22Rv1 (cell line): ENCODE measurements around the gene ZDHHC21.

Experiments
- H3K27ac ChIP-seq: fragments of 450-650 bp; 2 replicates; pipeline ENCODE4 v1.5.1; 2017
- ZFX ChIP-seq: fragments of 450-650 bp; IDR thresholded peaks from 2 replicates; pipeline ENCODE4 v1.6.1; 2017; ENCODE audit warnings: antibody characterized with exemption, borderline replicate concordance
- TF ChIP-seq, protein P1 (sequence below): fragments of 450-650 bp; IDR thresholded peaks from 2 replicates; pipeline ENCODE4 v1.5.1; 2017; ENCODE audit warnings: mild to moderate bottlenecking

ZDHHC21 gene, protein sequence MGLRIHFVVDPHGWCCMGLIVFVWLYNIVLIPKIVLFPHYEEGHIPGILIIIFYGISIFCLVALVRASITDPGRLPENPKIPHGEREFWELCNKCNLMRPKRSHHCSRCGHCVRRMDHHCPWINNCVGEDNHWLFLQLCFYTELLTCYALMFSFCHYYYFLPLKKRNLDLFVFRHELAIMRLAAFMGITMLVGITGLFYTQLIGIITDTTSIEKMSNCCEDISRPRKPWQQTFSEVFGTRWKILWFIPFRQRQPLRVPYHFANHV

DNA sequence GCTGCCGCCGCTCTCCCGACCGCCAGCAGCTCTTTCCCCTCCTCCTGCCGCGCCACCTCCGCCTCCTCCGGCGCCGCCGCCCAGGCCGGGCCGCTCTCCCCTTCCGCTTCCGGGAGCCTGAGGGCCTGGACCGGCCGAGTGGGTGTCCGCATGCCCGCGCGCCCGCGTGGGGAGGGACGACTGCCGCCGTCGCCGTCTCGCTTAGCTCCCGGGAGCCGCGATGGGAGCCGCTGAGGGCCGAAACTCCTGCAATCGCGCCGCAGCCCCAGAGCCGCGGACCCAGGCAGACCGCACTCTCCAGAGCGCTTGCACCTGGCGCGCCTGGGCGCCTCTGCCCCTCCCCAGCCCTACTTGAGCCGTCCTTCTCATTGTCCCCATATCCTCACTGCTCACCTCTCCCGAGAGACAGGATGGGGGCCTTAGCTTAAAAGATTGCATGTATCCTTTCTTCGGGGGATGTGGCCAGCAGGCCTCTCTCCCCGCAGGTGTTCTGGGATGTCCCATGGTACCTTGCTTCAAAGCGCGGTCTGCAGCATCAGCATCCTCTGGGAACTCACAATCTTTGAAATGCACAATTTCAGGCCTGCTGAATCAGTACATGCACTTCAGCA, at the start of gene ZDHHC21:
Gene ZDHHC21, minus strand, starts transcription at position 182 of the 611 bp plus-strand sequence. CDS start 19,092 bp downstream, outside the sequence.
- H3K27ac ChIP-seq = peak within 1 kb of the TSS; percentile 77
- TF ChIP-seq, protein P1, sequence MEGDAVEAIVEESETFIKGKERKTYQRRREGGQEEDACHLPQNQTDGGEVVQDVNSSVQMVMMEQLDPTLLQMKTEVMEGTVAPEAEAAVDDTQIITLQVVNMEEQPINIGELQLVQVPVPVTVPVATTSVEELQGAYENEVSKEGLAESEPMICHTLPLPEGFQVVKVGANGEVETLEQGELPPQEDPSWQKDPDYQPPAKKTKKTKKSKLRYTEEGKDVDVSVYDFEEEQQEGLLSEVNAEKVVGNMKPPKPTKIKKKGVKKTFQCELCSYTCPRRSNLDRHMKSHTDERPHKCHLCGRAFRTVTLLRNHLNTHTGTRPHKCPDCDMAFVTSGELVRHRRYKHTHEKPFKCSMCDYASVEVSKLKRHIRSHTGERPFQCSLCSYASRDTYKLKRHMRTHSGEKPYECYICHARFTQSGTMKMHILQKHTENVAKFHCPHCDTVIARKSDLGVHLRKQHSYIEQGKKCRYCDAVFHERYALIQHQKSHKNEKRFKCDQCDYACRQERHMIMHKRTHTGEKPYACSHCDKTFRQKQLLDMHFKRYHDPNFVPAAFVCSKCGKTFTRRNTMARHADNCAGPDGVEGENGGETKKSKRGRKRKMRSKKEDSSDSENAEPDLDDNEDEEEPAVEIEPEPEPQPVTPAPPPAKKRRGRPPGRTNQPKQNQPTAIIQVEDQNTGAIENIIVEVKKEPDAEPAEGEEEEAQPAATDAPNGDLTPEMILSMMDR = no peak; the same call in 1 of the 2 replicates
- no peak for TF ChIP-seq ZFX

DNA sequence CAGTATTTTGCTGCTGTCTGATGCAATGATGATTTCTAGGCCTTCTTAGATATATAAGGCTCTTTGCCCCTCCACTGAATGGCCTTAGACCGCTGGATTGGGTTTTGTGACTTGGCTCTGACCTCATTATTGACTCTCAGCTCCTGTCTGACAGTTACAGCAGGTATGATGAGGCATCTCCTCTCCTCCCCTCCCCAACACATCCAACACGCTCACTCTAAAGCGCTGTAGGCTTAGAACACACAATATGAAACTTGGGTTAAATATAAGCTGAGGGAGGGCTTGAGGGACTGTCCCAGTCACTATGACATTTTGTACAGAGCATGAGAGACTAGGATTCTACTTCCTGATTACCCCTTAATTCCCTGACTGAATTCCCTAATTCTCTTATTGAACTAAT, 48.1 kb upstream of the ZDHHC21 start:
- no peak overlapping the region for H3K27ac ChIP-seq
- TF ChIP-seq ZFX = no peak
- TF ChIP-seq, protein P1 = no peak

DNA sequence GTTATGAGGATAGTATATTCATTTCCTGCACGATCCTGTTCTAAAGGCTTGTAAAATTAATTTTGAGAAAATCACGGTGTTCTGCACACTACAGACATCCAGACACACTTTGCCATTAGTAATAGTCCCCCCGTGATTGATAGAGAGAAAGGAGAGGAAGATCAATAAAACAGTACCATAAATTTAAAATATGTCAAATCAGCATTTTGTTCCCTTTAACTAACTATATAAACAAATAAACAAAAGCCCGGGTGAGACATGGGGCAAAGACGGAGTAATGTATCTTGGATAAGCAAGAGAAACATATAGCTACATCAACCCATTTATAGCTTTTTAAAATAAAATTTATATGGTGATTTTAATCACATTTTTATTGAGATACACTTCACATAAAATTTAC, 39.9 kb upstream of the ZDHHC21 start:
- TF ChIP-seq ZFX = no peak
- TF ChIP-seq, protein P1 = no peak
- H3K27ac ChIP-seq = no peak overlapping the region

DNA sequence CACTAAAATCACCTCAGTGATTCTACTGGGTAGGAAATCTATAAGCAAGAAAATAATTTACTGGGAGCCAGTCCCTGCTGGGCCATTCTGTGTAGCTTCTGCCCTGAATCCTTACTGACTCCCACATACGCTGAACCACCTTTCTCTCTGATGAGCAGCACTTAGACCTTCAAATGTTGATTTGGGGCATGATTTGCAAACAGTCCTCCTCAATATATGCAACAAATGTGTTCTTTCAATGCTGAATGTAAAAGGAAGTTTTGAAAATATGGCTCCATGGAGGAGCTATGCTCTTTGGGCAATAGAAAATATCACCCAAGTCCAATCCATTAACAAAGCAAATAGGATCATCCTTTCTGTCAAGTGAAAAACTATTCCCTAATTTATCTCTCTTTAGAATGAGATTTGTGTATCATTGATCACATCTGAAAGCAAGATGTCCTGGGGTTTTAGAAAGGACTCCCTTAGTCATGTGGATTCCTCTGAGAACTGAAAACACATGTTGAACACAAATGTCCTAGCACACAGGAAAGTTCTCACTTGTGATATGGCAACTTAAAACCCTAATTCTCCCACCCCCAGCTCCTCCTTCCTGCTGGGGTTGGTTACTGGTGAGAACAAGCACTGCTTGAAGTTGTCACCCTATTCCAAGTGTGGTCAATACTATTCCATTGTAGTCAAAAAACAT, 38.2 kb upstream of the ZDHHC21 start:
- TF ChIP-seq, protein P1 = no peak
- TF ChIP-seq ZFX = no peak
- no peak overlapping the region for H3K27ac ChIP-seq

DNA sequence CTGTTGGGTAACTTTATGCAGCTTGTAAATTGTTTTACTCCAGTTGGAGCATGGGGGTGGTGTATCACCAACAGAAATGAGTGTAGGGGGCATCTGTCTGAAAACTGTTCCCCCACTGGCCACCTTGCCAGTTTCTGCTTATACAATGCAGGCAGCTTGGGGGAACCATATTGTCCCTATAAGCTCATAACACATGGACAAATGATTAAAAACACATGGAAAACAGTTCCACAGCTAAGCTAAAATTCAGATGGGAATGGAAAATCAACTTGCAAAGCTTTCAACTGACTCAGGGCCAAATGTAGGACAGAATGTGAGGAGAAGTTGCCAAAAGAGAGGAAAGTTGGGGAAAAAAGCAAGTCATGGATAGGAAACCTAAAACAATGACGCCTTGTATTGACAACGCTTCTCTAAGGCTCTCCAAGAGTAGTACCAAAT, 37.2 kb upstream of the ZDHHC21 start:
- TF ChIP-seq, protein P1 = no peak
- no peak for TF ChIP-seq ZFX
- no peak overlapping the region for H3K27ac ChIP-seq

DNA sequence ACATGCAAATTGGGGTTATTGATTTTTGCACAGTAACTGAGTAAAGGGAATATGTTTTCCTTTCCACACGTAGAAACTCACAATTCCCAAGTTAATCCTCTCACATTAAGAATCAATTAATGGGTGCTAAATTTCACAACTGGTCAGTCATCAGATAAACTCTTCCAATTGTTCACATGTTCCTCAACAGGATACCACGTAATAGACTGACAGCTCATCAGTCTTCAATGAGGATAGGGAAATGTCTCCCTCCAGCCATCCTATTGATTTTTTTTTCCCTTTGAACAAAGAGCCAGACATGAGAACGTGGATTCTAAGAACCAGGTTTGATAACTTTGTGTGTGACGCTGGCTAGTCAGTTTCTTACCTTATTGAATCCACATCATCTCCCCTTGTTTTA, 30.1 kb upstream of the ZDHHC21 start:
- TF ChIP-seq, protein P1 = no peak
- no peak for TF ChIP-seq ZFX
- no peak overlapping the region for H3K27ac ChIP-seq

DNA sequence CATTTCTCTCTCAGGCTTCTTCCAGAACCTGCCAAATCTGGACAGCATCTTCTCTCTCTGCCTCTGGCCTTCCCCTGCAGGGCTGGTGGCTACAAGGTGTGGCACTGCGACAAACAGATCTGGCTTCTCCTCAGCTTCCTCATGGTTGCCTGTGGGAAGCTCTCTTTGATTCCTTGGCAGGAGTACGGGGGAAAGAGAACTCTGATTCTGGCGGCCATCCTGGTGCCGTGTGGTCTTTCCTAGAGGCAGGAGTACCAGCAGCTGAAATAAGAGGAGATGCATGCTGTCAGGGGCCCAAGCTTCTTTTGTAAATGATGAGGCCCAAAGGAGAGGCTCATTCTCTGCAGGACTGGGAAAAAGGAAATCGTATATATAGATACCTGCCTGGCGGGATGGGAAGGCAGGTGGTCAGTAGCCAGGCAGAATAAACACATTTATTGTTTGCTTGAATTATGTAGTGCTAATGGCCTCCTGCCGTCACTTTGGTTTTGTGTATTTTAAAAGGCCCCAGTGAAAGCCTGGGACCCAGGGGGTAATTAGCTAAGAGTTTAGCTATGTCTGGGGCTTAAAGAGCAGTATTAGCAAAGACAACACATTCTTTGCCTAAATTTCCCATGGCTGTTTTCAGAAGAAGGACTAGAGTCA, 29.3 kb upstream of the ZDHHC21 start, which contains the start of gene CER1:
Gene CER1, minus strand, starts transcription at position 343 of the 645 bp plus-strand sequence. Its CDS starts 61 bp downstream, at position 282.
- no peak within 1 kb of the TSS for H3K27ac ChIP-seq
- TF ChIP-seq ZFX = no peak
- TF ChIP-seq, protein P1 = no peak
